GM06990 (cell line): ENCODE data around the gene LLGL1.

Source experiments
- DNase-seq: peaks from one replicate; pipeline ENCODE4 v3.0.0-alpha.2; 2011; ENCODE audit not compliant: insufficient read length; ENCODE audit errors: extremely low read depth
- H3K27me3 ChIP-seq: replicated peaks from 2 replicates; pipeline ENCODE4 v1.6.0; 2011; ENCODE audit warnings: low read length; ENCODE audit not compliant: control insufficient read depth, insufficient read depth
- H3K36me3 ChIP-seq: 2 replicates; pipeline ENCODE4 v1.5.1; 2011; ENCODE audit warnings: low read length; ENCODE audit not compliant: control insufficient read depth, insufficient read depth
- H3K4me3 ChIP-seq: replicated peaks from 2 replicates; pipeline ENCODE4 v1.5.1; 2011; ENCODE audit warnings: low read depth, mild to moderate bottlenecking, control low read depth, low read length
- TF ChIP-seq, protein P1 (sequence below): IDR thresholded peaks from 2 replicates; pipeline ENCODE4 v1.5.1; 2011; ENCODE audit warnings: low read length, control low read depth, mild to moderate bottlenecking, inconsistent platforms; ENCODE audit not compliant: insufficient read depth, poor library complexity, severe bottlenecking

LLGL1 gene

DNA sequence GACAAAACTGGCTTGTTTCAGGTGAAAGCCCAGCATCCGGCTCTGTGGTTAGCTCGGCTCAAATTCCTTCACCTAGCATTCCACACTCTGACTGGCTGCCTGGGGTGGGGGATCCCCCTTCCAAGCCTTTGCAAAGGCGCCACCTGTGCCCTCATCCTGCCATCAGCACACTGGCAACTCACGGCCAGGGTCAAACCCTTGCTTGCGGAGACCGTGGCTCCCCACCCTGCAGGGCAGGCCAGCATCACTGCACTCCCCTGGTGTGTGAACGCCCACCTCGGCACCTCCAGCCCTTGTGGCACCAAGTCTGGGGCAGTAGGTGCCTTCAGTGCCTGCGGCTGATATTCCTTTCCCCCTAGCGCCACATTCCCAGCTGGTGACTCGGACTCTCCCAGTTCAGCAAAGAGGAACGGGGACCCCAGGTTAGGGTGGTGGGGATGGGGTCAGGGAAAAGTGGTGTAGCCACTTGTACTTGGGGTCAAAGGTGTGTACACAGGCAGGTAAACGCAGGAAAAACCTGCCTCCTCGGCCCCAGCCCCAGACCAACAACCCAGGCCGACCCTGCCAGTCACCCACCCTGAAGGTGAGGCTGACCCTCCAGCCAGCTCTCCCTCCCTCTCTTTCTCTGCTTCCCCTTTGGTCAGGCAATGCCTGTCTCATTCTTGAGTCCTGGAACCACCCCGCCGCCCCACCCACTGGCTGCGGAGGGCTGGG, 32.0 kb downstream of the LLGL1 start:
- no peaks in the 10 kb centered on the region for H3K27me3 ChIP-seq
- no peak for DNase-seq
- peaks cover 18% of the 10 kb centered on the region for H3K36me3 ChIP-seq

DNA sequence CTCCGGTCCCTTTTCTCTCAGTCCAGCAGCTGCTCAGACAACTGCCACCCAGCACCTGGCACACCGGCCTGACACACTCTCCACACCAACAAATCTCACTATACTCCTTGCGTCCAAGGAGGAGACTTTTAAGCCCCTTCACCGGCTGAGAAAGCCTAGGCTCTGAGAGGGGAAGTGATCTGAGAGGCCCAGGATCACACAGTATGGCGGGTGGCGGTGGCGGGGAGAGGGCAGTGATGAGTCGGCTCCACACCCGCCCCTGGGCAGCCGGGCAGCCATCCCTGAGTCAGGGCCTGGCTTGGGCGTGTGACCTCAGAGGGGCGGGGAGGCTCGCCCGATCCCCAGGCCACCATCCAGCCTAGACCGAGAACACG, 32.5 kb downstream of the LLGL1 start:
- TF ChIP-seq, protein P1, sequence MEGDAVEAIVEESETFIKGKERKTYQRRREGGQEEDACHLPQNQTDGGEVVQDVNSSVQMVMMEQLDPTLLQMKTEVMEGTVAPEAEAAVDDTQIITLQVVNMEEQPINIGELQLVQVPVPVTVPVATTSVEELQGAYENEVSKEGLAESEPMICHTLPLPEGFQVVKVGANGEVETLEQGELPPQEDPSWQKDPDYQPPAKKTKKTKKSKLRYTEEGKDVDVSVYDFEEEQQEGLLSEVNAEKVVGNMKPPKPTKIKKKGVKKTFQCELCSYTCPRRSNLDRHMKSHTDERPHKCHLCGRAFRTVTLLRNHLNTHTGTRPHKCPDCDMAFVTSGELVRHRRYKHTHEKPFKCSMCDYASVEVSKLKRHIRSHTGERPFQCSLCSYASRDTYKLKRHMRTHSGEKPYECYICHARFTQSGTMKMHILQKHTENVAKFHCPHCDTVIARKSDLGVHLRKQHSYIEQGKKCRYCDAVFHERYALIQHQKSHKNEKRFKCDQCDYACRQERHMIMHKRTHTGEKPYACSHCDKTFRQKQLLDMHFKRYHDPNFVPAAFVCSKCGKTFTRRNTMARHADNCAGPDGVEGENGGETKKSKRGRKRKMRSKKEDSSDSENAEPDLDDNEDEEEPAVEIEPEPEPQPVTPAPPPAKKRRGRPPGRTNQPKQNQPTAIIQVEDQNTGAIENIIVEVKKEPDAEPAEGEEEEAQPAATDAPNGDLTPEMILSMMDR: no peak
- DNase-seq: peak; percentile 56
- peaks cover 15% of the 10 kb centered on the region for H3K36me3 ChIP-seq
- no peaks in the 10 kb centered on the region for H3K27me3 ChIP-seq
- peak overlapping the region; percentile 87 for H3K4me3 ChIP-seq

More for the DNA sequence above, 32.0 kb downstream of the LLGL1 start:
- peak overlapping the region; percentile 87 for H3K4me3 ChIP-seq
- TF ChIP-seq, protein P1: no peak

DNA sequence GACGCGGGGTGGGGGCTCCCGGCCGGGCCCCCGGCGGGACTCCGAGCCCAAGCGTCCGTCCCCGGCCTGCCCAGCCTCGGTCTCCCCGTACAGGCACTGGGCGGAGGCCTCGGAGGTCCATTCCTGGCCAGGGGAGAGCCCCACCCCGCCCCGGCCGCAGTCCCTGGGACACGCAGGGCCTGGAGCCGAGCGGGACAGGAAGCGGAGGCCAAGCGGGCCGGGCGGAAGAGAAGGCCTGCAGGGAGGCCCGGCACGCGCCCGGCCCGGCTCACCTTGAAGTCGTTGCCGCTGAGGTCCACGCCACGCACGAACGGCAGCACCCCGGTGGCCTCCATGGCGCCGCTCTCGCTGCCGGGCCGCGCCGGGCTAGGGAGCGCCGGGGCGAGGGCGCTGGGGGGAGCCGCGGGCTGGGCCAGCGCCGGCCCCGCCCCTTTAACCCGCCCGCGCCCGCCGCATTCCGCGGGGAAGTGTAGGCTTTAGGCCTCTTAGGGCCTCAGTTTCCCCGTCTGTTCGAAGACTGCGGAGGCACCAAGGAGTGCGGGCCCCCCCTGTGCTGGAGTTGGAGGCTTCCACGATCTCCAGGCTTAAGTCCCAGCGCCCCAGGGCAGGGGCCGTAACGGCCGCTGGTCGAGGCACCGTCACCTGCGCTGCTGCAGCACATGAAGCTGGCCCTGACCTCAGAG, 33.1 kb downstream of the LLGL1 start, which contains the start of gene FLII:
TSS of gene FLII (minus strand) at position 383 of the 683 bp plus-strand sequence. CDS start at position 335, 48 bp downstream.
- Histone ChIP-seq H3K4me3 (peak within 1 kb of the TSS; percentile 87), H3K36me3 (peaks cover 13% of the 10 kb centered on the region), H3K27me3 (no peaks in the 10 kb centered on the region)
- peak; percentile 62 for DNase-seq
- TF ChIP-seq, protein P1: no peak

DNA sequence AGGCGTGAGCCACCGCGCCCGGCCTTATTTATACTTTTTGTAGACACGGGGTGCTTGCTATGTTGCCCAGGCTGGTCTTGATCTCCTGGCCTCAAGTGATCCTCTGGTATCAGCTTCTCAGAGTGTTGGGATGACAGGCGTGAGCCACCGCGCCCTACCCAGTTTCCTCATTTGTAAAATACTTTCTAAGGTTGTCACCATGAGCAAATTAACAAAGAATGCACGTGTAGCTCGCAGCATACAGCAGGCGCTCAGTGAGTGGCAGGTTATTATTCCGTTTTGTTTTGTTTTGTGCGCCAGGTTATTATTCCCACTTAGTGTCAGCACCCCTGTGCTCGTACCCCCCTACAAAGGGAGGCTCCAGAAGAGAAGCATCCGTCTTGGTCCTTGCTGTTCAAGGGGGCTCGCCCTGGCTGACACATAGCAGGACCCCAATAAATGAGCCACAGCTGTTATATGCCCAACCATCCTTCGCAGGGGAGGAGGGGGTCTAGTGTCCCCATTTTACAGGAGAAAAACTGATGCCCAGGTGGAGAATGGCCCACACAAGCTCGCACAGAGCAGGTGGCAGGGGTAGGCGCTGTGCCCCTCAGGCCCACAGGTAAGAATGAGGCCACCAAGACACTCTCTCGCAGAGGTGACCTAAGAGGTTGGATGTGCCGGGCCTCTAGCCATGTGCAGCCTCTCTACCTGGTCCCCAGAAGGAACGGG, 34.3 kb downstream of the LLGL1 start:
- Histone ChIP-seq H3K36me3 (peaks cover 14% of the 10 kb centered on the region), H3K4me3 (peak overlapping the region; percentile 73), H3K27me3 (no peaks in the 10 kb centered on the region)
- DNase-seq: no peak
- TF ChIP-seq, protein P1: no peak

DNA sequence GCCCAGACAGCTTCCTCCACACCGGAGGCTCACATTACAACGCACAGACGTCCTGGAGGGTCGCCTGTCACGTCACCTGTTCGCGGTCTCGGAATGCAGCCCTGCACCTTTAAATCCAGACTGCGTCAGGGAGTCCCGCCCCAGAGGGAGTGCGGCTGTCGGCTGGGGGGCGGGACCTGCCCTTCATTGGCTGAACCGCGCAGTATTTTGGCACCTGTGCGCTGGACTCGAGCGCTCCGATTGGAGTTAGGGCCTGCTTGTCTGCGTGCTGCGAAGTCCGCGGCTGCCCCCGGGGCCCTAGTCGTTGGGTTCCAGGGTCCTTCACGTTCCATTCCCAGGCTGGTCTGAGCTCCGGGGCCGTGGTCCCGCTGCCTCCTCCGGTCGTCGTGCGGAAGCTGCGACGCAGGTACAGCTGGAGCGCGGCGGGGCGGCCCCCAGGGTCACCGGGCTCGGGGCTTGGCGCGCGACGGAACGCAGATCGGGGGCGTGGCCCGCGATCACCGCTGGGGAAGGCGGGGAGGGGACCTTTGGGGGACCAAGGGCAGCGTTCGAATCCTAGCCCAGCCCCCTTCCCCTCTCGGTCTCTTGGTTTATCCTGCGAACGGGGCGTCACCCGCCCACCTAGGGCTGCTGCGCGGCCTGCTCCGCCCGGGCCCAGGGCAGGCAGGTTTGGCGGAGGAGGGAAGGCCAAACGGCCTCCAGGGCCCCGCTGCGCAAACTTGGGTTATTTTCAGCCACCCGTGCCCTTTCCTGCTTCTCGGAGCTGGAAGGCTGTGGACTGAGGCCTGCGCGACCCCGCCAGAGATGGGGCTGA, 35.1 kb downstream of the LLGL1 start, which contains the start of gene MIEF2:
TSS of gene MIEF2 (plus strand) at position 331 of the 814 bp plus-strand sequence. CDS start 2,059 bp downstream, outside the sequence.
- Histone ChIP-seq H3K4me3 (peak within 1 kb of the TSS; percentile 73), H3K27me3 (no peaks in the 10 kb centered on the region), H3K36me3 (peaks cover 14% of the 10 kb centered on the region)
- TF ChIP-seq, protein P1: no peak
- peak; percentile 91 for DNase-seq
